Progenitor cell of endocrine pancreas (in vitro differentiated cells): ENCODE results near the gene TBCD. TPM values are rescaled to one million over a fixed set of nuclear protein-coding genes. Genes with fewer than 3 reads are reported as not detected.
A peak's percentile ranks its signal among the peaks of the same experiment; 100 is the strongest.

ENCODE experiments used
- DNase-seq: peaks from one replicate; pipeline ENCODE4 v3.0.0; 2021; ENCODE audit warnings: low spot score; ENCODE audit not compliant: unreplicated experiment
- H3K27ac Mint-ChIP-seq: 2 replicates; pipeline ENCODE4 v1.8.0; 2021; ENCODE audit warnings: mild to moderate bottlenecking, moderate library complexity, mixed read lengths
- H3K27me3 Mint-ChIP-seq: 2 replicates; pipeline ENCODE4 v1.8.0; 2021; ENCODE audit warnings: mixed read lengths
- H3K36me3 Mint-ChIP-seq: 2 replicates; pipeline ENCODE4 v1.8.0; 2022; ENCODE audit warnings: mixed read lengths; ENCODE audit not compliant: insufficient read depth
- H3K4me1 Mint-ChIP-seq: 2 replicates; pipeline ENCODE4 v1.8.0; 2021; ENCODE audit warnings: low read depth, mixed read lengths
- H3K4me3 Mint-ChIP-seq: 2 replicates; pipeline ENCODE4 v1.8.0; 2021; ENCODE audit warnings: low read depth, mild to moderate bottlenecking, moderate library complexity, mixed read lengths
- H3K9me3 Mint-ChIP-seq: 2 replicates; pipeline ENCODE4 v1.8.0; 2021; ENCODE audit warnings: low read depth, mixed read lengths
- total RNA-seq: library from RNA; stranded (reverse); gene quantifications from 2 replicates; pipeline ENCODE4 v1.2.1, GENCODE V29; 2021
- TF ChIP-seq, protein P1 (sequence below): fragments of 200-600 bp; sonication (generic); IDR thresholded peaks from one replicate; pipeline ENCODE4 v1.5.0; 2021; ENCODE audit warnings: antibody characterized with exemption, mild to moderate bottlenecking; ENCODE audit not compliant: unreplicated experiment

TBCD gene
- total RNA-seq, 1 donor from 2014 or later: 95.6 TPM

DNA sequence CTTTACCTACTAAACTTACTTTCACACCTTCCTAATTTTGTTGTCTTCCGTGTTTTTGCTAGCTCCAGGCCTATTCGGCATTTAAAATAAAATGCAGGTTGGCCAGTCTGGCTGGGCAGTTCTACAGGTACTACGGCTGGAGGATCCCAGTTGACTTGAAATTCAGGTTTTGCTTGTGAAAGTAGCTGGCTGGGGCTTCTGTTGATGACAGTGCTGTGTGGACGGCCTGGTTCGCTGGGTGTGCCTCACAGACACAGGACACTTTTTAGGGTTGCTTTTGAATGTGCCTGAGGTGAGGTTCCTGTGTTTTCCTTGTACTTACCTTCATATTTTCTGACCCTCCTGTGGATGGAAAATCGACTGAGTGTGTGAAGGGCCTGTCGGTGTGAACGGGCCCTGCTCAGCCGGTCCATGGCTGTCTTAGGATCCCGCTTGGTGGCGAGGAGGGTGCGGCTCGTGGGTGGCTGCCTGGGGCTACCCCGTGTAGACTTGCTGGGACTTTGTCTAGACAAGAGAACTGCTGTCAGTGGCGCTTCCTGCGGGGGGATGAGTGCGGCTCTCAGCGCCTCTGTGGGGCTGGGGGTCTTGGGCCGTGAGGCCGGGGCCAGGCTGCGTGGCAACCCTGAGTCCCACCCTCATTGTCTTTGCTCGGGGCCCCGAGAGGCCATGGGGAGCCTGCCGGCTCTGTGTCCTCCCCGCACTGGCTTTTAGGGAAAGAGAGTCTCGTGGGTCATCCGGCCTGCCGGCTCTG lies 106.7 kb downstream of the TBCD start:
- Mint-ChIP-seq H3K27ac (peak overlapping the region; percentile 82), H3K9me3 (peaks cover 4% of the 10 kb centered on the region), H3K27me3 (no peaks in the 10 kb centered on the region), H3K4me3 (no peak overlapping the region), H3K4me1 (peaks cover 13% of the 10 kb centered on the region), H3K36me3 (peaks cover 9% of the 10 kb centered on the region)
- no peak for DNase-seq
- TF ChIP-seq, protein P1, sequence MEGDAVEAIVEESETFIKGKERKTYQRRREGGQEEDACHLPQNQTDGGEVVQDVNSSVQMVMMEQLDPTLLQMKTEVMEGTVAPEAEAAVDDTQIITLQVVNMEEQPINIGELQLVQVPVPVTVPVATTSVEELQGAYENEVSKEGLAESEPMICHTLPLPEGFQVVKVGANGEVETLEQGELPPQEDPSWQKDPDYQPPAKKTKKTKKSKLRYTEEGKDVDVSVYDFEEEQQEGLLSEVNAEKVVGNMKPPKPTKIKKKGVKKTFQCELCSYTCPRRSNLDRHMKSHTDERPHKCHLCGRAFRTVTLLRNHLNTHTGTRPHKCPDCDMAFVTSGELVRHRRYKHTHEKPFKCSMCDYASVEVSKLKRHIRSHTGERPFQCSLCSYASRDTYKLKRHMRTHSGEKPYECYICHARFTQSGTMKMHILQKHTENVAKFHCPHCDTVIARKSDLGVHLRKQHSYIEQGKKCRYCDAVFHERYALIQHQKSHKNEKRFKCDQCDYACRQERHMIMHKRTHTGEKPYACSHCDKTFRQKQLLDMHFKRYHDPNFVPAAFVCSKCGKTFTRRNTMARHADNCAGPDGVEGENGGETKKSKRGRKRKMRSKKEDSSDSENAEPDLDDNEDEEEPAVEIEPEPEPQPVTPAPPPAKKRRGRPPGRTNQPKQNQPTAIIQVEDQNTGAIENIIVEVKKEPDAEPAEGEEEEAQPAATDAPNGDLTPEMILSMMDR: no peak

DNA sequence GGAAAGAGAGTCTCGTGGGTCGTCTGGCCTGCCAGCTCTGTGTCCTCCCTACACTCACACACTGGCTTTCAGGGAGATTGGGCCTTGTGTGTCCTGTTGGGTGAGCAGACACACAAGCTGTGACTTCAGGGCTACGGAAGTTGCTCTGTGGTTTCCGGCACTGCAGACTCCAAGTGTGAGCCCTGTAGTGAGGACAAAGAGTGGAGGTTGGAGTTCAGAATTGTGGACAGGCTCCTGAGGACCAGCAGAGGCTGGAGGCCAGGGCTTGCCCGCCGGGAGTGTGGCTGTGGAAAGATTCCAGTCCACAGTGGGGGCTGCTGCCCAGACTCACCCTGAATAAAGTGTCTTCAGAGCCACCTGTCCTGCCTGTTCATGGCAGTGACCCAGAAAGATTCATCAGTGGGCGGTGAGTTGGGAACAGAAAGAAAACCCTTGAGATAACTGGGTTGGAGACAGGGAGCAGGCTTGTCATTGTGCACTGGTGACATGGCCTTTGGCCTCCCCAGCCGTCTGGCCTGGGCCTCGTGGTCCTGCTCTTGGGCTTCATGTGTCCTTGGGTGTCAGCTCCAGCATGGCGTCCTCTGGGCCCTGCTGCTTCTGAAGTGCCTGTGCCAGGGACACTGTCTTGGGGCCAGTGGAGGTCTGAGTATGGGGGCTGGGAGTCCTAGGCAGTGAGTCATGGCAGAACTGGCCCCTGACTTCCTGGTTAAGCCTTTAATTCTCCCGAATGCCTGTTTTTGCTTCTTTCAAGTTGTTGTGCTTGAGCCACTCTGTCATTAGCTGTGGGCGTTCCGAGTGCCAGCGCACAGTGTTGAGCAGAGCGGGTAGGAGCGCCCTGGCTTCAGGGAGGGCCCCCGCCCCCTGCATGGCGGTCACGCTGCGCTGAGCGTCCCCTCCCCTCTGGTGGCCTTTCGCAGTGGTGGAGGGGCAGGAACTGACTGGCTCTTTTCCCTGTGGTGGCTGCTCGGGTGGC lies 107.9 kb downstream of the TBCD start:
- H3K36me3 Mint-ChIP-seq: peaks cover 7% of the 10 kb centered on the region
- H3K9me3 Mint-ChIP-seq: peaks cover 4% of the 10 kb centered on the region
- no peaks in the 10 kb centered on the region for H3K27me3 Mint-ChIP-seq
- H3K27ac Mint-ChIP-seq: peak overlapping the region; percentile 68
- TF ChIP-seq, protein P1: no peak
- no peak for DNase-seq
- H3K4me1 Mint-ChIP-seq: peaks cover 13% of the 10 kb centered on the region
- no peak overlapping the region for H3K4me3 Mint-ChIP-seq

DNA sequence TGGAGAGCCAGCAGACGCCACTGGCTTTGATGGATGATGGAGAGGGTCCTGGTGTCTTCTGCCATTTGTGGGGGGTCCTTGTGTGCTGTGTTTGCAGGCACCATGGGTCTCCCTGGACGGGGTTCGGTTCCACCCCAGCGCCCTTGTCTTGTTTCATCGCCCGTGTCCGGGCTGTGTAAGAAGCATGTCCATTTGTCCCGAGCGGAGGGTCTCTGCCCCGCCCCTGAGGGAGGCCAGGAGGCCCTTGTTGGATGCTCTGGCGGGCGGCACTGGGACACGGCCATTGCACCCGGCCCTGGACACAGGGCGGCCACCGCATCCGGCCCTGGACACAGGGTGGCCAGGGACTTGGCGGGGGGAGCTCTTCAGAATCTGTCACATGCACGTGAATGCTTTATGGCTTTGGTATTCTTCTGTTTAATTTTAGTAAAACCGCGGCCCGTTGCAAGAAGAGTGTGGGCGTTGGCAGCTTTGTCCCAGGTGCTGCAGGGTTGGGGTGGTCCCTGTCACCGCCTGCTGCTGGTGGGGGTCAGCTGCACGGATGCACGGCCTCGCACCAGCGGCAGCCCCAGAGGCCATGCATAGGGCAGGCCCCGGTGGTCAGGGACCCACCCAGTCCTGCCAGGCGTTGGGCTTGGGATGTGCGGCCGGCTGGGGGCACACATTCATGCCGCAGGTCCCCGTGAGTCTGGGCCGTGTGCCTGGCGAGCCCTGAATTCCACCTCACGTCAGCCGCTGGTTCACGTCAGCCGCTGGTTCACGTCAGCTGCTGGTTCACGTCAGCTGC lies 108.9 kb downstream of the TBCD start:
- peaks cover 13% of the 10 kb centered on the region for H3K4me1 Mint-ChIP-seq
- peaks cover 7% of the 10 kb centered on the region for H3K36me3 Mint-ChIP-seq
- TF ChIP-seq, protein P1: no peak
- no peaks in the 10 kb centered on the region for H3K27me3 Mint-ChIP-seq
- no peak for DNase-seq
- H3K9me3 Mint-ChIP-seq: peaks cover 4% of the 10 kb centered on the region
- H3K4me3 Mint-ChIP-seq: no peak overlapping the region
- H3K27ac Mint-ChIP-seq: no peak overlapping the region

DNA sequence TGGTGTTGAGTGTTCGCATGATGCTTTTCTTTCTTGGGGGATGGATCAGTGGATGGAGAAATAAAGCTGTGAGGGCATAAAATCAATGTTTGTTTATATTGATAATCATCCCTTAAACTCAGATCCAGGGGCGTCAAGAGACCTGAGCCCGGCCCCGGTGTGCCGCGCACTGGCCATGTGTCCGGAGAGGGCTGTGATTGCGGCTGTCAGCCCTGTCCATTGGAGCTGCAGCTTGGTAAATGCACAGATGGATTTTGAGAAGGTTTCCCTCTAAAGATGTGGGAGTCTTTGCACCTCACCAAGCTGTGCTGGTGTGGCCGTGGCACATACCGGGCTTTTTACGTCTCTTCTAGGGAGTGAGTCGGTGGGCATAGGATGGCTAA lies 109.5 kb downstream of the TBCD start:
- Mint-ChIP-seq H3K27ac (no peak overlapping the region), H3K4me1 (peaks cover 16% of the 10 kb centered on the region), H3K27me3 (no peaks in the 10 kb centered on the region), H3K4me3 (no peak overlapping the region), H3K9me3 (peaks cover 4% of the 10 kb centered on the region), H3K36me3 (peaks cover 4% of the 10 kb centered on the region)
- TF ChIP-seq, protein P1: no peak
- no peak for DNase-seq

DNA sequence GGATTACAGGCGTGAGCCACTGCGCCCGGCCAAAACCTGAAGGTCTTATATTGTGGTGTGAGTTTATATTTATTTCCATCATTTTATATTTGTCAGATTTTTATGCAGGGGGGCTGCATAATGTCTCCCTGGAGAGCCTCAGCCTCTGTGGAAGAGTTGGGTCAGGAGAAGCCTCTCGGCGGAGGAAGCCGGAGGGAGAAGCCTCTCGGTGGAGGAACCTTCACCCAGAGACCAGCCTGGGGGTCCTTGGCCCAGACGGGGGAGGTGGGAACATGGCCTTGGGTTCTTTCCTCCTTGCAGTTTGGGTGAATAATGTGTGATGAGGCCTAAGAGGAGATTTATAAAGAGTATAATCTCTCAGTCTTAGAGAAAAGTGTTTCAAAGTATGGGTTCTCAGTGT lies 110.3 kb downstream of the TBCD start:
- Mint-ChIP-seq H3K4me3 (no peak overlapping the region), H3K4me1 (peaks cover 16% of the 10 kb centered on the region), H3K9me3 (peaks cover 2% of the 10 kb centered on the region), H3K27me3 (no peaks in the 10 kb centered on the region), H3K27ac (peak overlapping the region; percentile 52), H3K36me3 (peaks cover 3% of the 10 kb centered on the region)
- DNase-seq: no peak
- TF ChIP-seq, protein P1: no peak
